GM19463 (cell line): ENCODE results near the gene UGT2A1.
"Not testable (repeated sequence)": the region's sequence is repeated elsewhere in the genome, so short reads cannot be mapped to it uniquely, and the experiment has no call there.

Source experiments
- ATAC-seq: cut with Tn5 transposase; IDR thresholded peaks from one replicate; pipeline ENCODE4 v1.9.1; 2021; ENCODE audit warnings: mild to moderate bottlenecking, moderate library complexity; ENCODE audit not compliant: unreplicated experiment

Gene UGT2A1

DNA sequence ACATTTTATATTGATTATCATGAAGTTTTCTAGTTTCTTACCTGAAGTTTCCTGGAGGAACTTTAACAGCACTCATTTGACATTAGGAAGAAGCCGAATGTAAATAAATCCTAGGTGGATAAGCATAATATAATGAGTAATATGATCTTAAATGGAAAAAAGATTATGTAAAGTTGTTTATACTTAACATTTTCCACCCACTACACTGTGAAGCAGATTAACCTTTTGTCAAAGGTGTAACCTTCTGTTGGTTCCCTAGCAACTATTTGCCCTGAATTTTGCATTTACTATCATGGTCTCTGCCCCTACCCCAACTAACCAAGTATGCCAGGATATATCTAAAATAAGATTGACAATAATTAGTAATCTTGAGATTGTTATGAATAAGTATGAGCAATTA, at the start of gene UGT2A1:
Gene UGT2A1, minus strand, starts transcription at position 101 of the 400 bp plus-strand sequence. CDS start 5,603 bp downstream, outside the sequence.
- no peak for ATAC-seq

DNA sequence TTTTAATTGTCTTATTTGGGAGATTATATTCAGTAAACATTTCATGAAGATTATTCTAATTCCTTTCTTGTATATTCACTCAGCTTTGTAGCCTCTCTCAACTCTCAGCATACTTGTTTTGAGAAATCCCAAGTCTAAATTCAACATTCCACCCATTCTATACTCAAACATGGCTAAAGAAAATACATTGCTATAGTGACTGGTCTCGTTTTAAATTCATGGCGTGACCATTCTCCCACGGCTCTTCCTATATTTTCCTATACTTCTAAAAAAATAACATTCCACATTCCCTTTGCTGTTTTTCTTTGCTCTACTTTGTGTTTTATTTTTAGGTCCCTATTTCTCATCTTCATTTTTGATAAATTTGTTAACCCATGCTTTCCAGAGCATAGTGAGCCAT, 49.2 kb upstream of the UGT2A1 start:
- ATAC-seq: no peak

DNA sequence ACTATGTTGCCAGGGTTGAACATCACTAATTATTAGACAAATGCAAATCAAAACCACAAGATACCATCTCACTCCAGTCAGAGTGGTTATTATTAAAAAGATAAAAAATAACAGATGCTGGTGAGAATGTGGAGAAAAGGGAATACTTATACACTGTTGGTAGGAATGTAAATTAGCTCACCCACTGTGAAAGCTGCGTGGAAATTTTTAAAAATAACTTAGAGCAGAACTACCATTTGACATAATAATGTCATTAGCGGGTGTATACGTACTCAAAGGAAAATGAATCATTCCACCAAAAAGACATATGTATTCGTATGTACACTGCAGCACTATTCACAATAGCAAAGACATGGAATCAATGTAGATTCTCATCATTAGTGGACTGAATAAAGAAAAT, 48.6 kb upstream of the UGT2A1 start:
- no peak for ATAC-seq

DNA sequence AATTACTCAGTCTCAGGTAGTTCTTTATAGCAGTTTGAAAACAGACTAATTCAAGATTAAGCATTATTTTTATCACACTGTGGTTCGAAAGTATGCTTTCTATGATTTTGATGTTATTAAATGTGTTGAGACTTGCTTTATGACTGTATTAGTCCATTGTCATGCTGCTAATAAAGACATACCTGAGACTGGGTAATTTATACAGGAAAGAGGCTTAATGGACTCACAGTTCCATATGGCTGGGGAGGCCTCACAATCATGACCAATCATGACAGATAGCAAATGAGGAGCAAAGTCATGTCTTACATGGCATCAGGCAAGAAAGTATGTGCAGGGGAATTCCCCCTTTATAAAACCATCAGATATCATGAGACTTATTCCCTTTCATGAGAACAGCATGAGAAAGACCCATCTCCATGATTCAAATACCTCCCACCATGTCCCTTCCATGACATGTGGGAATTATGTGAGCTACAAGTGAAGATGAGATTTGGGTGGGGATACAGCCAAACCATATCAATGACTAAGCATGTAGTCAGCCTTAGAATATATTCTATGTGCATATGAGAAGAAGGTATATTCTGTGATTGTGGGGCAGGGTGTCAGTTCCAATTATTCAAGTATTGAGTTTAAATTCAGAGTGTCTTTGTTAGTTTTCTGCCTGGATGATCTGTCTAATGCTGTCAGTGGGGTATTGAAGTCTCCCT, 44.6 kb upstream of the UGT2A1 start:
- no peak for ATAC-seq

DNA sequence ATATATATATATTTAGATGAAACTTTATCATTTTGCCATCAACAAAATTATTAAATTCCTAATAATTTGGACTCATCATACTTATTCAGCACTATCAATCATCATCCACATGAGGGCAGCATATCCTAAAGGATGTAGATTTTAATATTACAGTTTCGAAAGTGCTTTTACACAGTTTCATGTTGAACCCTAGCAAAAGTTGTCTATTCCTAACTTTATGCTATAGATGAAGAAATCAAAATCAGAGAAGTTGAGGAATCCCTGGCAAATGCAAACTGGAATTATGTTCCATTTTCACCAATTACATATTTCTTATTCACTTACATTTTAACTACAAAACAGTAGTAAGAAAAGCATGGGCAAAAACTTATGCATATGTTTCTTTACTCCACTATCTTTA, 36.6 kb upstream of the UGT2A1 start:
- ATAC-seq: no peak

DNA sequence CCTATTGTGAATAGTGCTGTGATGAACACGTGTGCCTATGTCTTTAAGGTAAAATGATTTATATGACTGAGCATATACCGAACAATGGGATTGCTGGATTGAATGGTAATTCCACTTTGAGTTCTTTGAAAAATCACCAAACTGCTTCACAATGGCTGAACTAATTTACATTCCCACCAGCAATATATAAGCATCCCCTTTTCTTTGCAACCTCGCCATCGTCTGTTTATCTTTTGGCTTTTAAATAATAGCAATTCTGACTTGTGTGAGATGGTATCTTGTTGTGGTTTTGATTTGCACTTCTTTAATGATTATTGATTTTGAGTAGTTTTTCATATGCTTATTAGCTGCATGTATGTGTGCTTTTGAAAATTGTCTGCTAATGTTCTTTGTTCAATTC, 31.8 kb upstream of the UGT2A1 start:
- no peak for ATAC-seq

DNA sequence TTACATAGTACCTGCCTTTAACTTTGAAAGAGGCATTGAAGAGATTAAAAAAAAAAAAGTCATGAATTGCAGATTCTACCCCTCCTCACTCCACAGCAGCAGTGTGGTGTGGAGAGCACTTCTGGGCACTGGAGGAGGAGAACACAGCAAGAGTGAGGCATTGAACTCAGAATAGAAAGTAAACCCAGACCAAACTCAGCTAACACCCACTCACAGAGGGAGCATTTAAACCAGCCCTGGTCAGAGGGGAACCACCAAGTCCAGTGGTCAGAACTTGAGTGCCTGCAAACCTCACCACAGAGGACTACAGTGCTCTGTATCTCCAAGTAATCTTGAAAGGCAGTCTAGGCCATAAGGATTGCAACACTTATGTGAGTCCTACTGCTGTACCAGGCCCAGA, 15.6 kb upstream of the UGT2A1 start:
- ATAC-seq: no peak

DNA sequence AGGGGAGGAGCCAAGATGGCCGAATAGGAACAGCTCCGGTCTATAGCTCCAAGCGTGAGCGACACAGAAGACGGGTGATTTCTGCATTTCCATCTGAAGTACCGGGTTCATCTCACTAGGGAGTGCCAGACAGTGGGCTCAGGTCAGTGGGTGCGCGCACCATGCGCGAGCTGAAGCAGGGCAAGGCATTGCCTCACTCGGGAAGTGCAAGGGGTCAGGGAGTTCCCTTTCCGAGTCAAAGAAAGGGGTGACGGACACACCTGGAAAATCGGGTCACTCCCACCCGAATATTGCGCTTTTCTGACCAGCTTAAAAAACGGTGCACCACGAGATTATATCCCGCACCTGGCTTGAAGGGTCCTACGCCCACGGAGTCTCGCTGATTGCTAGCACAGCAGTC, 11.0 kb upstream of the UGT2A1 start:
- ATAC-seq: not testable (repeated sequence)

DNA sequence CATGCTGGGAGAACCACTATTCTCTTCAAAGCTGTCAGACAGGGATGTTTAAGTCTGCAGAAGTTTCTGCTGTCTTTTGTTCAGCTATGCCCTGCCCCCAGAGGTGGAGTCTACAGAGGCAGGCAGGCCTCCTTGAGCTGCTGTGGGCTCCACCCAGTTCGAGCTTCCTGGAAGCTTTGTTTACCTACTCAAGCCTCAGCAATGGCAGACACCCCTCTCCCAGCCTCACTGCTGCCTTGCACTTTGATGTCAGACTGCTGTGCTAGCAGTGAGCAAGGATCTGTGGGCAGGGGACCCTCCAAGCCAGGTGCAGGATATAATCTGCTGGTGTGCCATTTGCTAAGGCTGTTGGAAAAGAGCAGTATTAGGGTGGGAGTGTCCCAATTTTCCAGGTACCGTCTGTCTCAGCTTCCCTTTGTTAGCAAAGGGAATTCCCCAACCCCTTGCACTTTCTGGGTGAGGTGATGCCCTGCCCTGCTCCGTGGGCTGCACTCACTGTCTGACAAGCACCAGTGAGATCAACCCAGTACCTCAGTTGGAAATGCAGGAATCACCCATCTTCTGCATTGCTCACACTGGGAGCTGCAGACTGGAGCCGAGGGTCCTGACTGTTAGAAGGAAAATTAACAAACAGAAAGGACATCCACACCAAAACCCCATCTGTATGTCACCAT, 8.2 kb upstream of the UGT2A1 start:
- ATAC-seq: not testable (repeated sequence)

DNA sequence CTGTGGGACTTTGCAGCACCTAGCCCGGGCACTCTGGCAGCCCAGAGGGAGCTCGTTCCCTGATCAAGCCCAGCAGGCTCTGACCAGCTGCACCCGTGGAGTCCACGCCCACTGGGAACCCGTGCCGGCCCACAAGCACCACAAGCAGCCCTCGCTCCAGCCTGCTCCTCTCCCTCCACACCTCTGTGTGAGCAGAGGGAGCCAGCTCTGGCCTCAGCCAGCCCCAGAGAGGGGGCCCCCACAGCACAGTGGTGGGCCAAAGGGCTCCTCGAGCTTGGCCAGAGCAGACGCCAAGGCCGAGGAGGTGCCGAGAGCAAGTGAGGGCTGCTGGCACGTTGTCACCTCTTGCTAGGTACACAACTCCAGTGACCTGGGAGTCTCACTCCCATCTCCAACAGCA, 5.1 kb upstream of the UGT2A1 start:
- no peak for ATAC-seq

DNA sequence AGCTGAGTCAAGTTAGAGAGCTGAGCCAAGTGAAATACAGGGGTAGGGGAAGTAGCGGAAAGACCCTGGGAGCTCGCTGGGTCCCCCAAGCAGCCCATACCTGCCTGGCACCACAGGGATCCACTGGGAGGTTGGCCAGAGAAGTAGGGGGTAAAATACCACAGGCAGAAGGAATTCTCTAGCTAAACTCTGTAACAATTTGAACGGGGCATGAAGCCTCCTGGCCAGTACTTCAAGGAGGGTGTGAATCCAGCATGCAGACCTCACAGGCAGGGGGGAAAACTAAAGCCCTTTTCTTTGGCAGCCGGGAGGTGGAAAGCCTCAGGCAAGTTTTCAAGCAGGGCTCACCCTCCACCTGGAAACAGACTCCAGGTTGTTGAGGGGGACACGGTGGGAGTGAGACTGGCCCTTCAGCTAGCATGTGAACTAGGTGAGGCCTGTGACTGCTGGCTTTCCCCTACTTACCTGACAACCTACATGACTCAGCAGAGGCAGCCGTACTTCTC, 3.7 kb upstream of the UGT2A1 start:
- no peak for ATAC-seq

DNA sequence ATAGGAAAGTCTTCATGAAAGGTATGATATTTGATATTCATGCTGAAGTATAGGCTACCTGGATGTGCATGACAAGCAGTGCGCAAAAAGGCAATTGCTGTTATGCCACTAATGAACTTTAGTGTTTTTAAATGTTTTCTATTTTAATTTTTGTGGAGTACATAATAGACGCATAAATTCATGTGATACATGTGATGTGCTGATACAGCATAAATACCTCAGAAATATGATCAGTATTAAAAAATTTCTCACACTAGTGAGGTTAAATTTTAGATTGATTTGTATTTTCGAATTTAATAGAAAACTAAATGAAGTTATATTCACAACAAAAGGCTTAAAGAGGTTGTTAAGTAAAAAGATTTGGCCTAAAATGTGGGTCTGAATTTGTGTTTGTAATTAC, 2.2 kb downstream of the UGT2A1 start:
- ATAC-seq: no peak

DNA sequence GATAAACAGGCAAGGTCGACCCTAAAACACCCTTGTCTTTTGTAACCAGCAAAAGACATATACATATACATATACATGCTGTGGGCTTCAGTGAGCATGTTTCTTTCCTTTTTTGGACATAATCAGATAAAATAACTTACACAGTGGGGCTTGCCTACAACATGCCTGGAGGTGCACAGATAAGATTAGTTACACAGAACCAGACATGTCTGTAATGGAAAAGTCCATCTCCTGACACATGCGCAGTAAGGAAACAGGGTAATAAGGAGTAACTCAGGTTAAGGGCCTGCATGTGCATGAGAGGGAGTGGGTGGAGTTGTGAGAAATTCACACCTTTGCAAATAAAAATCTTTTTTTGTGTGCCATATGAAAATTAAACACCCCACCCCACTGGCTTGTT, 3.4 kb downstream of the UGT2A1 start:
- ATAC-seq: no peak

DNA sequence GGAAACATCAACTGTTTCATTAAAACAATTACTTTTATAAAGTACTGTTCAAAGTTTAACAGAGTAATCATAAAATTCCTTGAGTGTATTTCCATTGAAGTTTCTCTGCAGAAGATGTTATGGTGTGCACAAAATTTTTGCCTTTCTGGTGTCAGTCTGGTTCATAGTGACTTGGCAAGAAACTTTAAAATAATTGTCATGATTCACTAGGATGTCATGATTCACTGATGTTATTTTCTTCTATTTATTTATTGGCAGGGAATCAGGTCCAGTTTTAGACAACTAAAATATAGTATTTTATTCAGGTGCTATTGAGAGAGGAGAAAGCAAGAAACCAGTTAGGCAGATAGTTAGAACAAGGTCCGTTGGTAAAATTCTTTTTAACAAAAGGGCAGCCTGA, 3.8 kb downstream of the UGT2A1 start:
- ATAC-seq: no peak

DNA sequence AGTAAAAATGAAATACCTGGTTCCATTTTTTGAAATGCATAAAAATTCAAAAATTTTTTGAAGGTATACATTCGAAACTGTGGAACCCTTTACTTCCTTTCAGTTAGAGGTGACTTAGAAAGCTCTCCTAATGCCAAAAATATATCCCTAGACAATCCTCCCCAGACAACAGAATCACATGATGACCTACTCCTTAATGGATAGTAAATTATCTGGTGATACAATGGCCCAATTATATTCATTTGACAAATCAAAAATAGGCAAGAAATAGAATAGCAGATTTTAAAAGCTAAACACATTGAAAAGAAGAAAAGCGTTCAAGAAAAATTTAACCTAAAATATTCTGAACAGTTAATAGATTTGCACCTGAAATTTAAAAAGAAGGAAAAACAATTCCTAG, 10.1 kb downstream of the UGT2A1 start:
- ATAC-seq: no peak

DNA sequence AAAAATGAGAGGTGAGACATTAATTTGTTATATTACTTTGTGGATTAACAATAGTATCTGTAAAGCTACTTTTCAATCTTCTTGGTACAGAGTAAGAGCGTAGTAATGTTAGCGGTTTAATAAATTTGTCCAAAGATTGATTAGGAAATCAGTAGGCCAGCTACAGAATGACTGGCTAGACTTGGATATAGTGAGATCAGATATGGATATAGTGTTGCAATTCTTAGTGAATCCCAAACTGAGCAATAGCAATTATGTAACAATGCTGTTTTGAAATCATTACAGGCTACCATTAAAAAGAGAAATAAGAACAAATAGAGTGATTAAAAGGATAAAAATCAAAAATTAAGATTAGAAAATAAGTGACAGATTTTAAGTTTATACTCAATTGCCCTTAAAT, 12.8 kb downstream of the UGT2A1 start:
- ATAC-seq: no peak

DNA sequence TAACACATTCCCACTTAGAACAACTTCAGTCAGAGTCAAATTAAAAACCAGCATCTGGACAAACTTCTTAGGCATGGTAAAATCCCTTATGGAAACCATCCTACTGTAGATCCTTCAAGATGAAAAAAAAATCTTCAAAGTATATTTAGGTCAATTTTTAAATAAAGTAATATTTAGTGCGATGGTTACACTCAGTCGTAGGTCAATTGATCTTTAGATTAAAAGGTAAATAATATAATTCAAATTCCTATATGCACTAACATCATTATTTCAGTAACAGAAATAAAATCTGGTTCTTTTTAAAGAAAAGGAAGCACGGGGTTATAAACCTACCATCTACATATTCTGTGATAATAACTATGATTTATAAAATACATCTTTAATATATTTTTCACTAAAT, 13.5 kb downstream of the UGT2A1 start, which contains the start of gene UGT2A2:
Gene UGT2A2, minus strand, starts transcription at position 101 of the 400 bp plus-strand sequence. Its CDS starts 2 bp downstream, at position 99.
- ATAC-seq: no peak

DNA sequence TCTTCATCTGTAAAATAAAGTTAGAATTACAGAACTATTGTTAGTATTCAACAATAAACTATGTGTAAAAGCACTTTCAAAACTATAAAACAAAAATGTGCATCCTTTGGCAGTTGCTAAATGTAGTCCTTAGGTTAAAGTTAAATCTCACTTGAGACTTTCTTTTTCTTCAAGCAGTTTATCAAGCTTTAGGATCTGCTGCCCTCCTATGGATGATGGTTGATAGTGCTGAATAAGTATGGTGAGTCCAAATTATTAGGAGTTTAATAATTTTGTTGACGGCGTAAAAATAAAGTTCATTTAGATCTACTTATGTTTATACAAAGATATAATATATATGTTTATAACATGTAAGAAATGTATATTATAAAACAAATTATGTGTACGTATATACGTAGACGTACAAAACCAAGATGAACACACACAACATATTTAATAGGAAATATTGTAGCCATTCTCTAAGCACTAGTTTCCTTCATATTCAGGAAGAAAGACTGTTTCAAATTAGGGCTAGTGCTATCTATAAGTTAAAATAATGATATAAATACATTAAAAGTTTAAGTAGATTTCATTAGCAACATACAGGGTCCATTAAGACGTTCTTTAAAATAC, 35.9 kb downstream of the UGT2A1 start:
- no peak for ATAC-seq

DNA sequence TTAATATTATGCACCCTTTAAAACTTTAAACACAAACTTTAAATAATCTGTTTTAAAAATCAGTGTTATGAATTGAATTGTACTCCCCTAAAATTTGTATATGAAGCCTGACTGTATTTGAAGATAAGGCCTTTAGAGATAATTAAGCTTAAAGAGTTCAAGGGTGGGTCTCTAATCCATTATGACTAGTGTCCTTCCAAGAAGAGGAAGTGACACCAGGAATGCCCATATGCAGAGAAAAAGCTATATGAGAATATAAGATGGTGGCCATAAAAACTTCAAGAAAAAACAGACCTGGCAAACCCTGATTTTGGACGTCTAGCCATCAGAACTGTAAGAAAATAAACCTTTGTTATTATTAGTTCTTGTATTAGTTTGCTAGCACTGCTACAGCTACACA, 42.6 kb downstream of the UGT2A1 start:
- ATAC-seq: no peak

DNA sequence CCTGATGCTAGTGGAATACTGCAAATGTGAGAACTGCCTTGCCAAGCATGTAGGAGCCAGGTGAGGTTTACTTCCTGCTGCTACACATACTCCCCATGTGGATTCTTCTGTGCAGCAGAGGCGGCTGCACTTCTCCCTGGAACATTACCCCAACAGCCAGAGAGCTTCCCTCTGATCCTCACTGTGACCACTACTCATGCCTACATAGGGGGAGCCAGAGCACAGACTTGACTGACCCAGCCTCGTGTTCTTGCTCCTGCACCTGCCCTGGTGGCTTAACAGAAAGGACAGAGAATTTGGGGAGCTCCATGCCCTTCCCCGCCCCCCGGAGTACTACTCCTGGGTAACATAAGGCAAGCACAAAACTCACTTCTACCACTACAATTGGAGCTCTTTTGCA, 52.0 kb downstream of the UGT2A1 start:
- no peak for ATAC-seq

DNA sequence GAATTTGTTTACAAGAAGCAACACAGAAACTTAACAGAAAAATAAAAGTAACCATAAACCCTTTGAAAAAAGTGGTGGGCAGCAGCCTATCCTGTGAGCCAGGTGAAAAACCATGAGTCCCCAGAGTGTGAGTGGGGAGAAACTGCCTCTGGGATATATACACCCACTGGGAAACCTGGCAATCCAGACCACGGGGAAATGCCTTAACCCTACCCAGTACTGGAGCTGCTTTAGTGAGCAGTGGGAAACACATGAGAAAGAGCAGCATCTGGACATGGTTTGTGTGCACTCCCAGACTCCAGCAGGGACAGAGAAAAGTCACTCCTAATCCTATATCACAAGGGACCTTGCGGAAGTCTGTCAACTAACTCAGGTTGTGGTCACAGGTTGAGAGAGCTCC, 53.0 kb downstream of the UGT2A1 start:
- ATAC-seq: no peak

DNA sequence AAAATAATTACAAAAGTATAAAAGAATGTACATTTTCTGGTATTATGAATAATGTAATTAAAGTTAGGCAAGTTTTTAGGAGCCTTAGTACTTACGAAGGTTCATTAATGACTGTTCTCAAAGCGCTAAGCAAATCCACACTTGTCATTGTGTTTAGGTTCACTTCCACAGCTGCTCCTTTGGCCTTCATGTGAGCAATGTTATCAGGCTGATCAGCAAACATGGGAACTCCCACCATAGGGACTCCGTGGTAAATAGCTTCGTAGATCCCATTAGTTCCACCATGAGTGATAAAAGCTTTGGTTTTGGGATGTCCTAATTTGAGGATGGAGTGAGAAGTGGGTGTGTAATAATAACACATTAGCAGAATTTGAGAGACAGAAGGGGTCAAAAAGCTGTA, 58.7 kb downstream of the UGT2A1 start:
- ATAC-seq: no peak
